ENCODE measurements around the gene STARD13.

GRCh38 chr13:33081666-33082065 lies 203.9 kb downstream of the STARD13 start:
- TF ChIP-seq GATA2 (IDR thresholded peaks at IDR 0.05; ENCODE audit: low read depth, low read length) (no peak), GATA3 (IDR thresholded peaks at IDR 0.05; ENCODE audit: low read depth, low read length) (no peak)
